CD4-positive, CD25-positive, alpha-beta regulatory T cell (primary cell): ENCODE data around the gene SUSD6. TPM values are rescaled to one million over a fixed set of nuclear protein-coding genes. Genes with fewer than 3 reads are reported as not detected.
A peak's percentile ranks its signal among the peaks of the same experiment; 100 is the strongest.

Experiments
- ATAC-seq, 2 donors: fragments of 150-1000 bp; cut with Tn5 transposase; one replicate each; pipeline ENCODE4 v1.10.0; 2021; ENCODE audit warnings: low read depth in 2 of 2, moderate number of reproducible peaks in 2 of 2, moderate library complexity in 1 of 2
- DNase-seq, 3 donors: peaks; one replicate each; pipeline versions ENCODE4 v3.0.0 to v3.0.0-alpha.2; 2012 to 2022; ENCODE audit warnings: mixed read lengths in 1 of 3
- H3K27ac ChIP-seq: one replicate; pipeline ENCODE4 v1.7.0; 2013; ENCODE audit warnings: mild to moderate bottlenecking, low read length; ENCODE audit not compliant: insufficient read depth, poor library complexity, severe bottlenecking
- H3K27me3 ChIP-seq: one replicate; pipeline ENCODE4 v1.7.0; 2013; ENCODE audit warnings: low read length; ENCODE audit not compliant: control insufficient read depth, insufficient read depth
- H3K36me3 ChIP-seq: one replicate; pipeline ENCODE4 v1.7.0; 2013; ENCODE audit warnings: mild to moderate bottlenecking, low read length, moderate library complexity; ENCODE audit not compliant: control insufficient read depth, insufficient read depth
- H3K4me1 ChIP-seq: 2 replicates; pipeline ENCODE4 v1.7.0; 2013; ENCODE audit warnings: mild to moderate bottlenecking, low read length; ENCODE audit not compliant: insufficient read depth, control insufficient read depth, poor library complexity, severe bottlenecking
- H3K4me3 ChIP-seq: one replicate; pipeline ENCODE4 v1.7.0; 2013; ENCODE audit warnings: low read depth, mild to moderate bottlenecking, low read length, moderate library complexity
- H3K9me3 ChIP-seq, 2 experiments: 1 replicate in 1 of 2; 2 replicates in 1 of 2; pipeline ENCODE4 v1.7.0; 2013; ENCODE audit warnings: low read length in 2 of 2, mild to moderate bottlenecking in 1 of 2, moderate library complexity in 1 of 2; ENCODE audit not compliant: control insufficient read depth in 2 of 2
- H3K27ac Mint-ChIP-seq, 3 donors: one replicate each; pipeline ENCODE4 v1.8.0; 2020 to 2022; ENCODE audit warnings: mild to moderate bottlenecking in 3 of 3, mixed read lengths in 3 of 3, moderate library complexity in 2 of 3
- H3K27me3 Mint-ChIP-seq: one replicate; pipeline ENCODE4 v1.8.0; 2022; ENCODE audit warnings: mild to moderate bottlenecking, mixed read lengths
- H3K36me3 Mint-ChIP-seq: one replicate; pipeline ENCODE4 v1.8.0; 2020; ENCODE audit warnings: mixed read lengths
- H3K4me1 Mint-ChIP-seq, 4 donors: one replicate each; pipeline ENCODE4 v1.8.0; 2020 to 2022; ENCODE audit warnings: mixed read lengths in 4 of 4, mild to moderate bottlenecking in 1 of 4
- H3K4me3 Mint-ChIP-seq, 4 donors: one replicate each; pipeline ENCODE4 v1.8.0; 2020 to 2022; ENCODE audit warnings: mild to moderate bottlenecking in 4 of 4, mixed read lengths in 4 of 4, moderate library complexity in 3 of 4
- H3K9me3 Mint-ChIP-seq, 7 donors: one replicate each; pipeline ENCODE4 v1.8.0; 2020 to 2022; ENCODE audit warnings: mixed read lengths in 7 of 7, mild to moderate bottlenecking in 3 of 7, moderate library complexity in 2 of 7
- polyA plus RNA-seq, 4 donors: library from polyadenylated mRNA; unstranded; fragments of 300-500 nt; fragmentation: Illumina TruSeq; gene quantifications; one replicate each; pipeline ENCODE4 v1.2.3, GENCODE V29; 2021
- total RNA-seq: library from RNA; stranded (reverse); gene quantifications from one replicate; pipeline ENCODE4 v1.2.3, GENCODE V29; 2022

Gene SUSD6
- total and polyA plus RNA-seq, 5 donors from 2014 or later, result 7.7 to 101 (median 9.6) TPM

DNA sequence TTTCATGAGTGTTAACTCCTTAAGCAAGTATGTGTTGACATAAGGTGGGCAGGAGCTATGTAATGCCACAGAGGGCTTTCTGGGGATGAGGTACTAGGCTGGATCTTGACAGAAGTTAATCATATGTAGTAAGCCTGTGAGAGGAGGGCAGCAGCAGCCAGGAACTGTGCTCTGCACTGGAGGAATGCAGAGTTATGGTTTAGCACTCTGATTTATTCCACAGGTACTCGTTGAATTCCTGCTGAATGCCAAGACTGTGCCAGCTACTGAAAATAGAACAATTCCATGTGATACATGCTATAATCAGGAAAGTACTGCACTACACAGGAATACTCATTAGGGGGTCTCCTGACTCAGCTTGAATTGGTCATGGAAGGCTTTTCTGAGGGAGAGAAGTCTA is 58.7 kb downstream of the SUSD6 start:
- H3K9me3 ChIP-seq, result no peaks in the 10 kb centered on the region
- no peak for ATAC-seq
- H3K36me3 ChIP-seq, result peaks cover 3% of the 10 kb centered on the region
- peaks cover 22% of the 10 kb centered on the region for H3K36me3 Mint-ChIP-seq
- peak overlapping the region; percentile 68 to 94 (median 91) for H3K27ac Mint-ChIP-seq
- no peak overlapping the region for H3K4me3 ChIP-seq
- no peaks in the 10 kb centered on the region for H3K27me3 ChIP-seq
- H3K4me1 Mint-ChIP-seq, result peaks cover 58 to 98% (median 88%) of the 10 kb centered on the region in 4 donors
- H3K4me3 Mint-ChIP-seq, result peak overlapping the region in 2 of 4 donors; percentile 19 to 77
- peaks cover 73% of the 10 kb centered on the region for H3K4me1 ChIP-seq
- DNase-seq, result no peak
- no peak overlapping the region for H3K27ac ChIP-seq
- peaks cover 0 to 6% (median 3%) of the 10 kb centered on the region in 7 donors for H3K9me3 Mint-ChIP-seq
- peaks cover 4% of the 10 kb centered on the region for H3K27me3 Mint-ChIP-seq

GRCh38 chr14:69671365-69672030 is 60.1 kb downstream of the SUSD6 start:
- peak overlapping the region in 1 of 4 donors; percentile 76 for H3K4me3 Mint-ChIP-seq
- H3K27me3 Mint-ChIP-seq, result peaks cover 4% of the 10 kb centered on the region
- peaks cover 17% of the 10 kb centered on the region for H3K36me3 Mint-ChIP-seq
- H3K9me3 Mint-ChIP-seq, result peaks cover 0 to 6% (median 3%) of the 10 kb centered on the region in 7 donors
- H3K4me3 ChIP-seq, result no peak overlapping the region
- H3K4me1 ChIP-seq, result peaks cover 87% of the 10 kb centered on the region
- H3K36me3 ChIP-seq, result peaks cover 3% of the 10 kb centered on the region
- no peak overlapping the region for H3K27ac ChIP-seq
- ATAC-seq (no peak), DNase-seq (no peak)
- H3K4me1 Mint-ChIP-seq, result peaks cover 60 to 98% (median 87%) of the 10 kb centered on the region in 4 donors
- peak overlapping the region; percentile 32 to 70 (median 57) for H3K27ac Mint-ChIP-seq
- H3K9me3 ChIP-seq, result no peaks in the 10 kb centered on the region
- H3K27me3 ChIP-seq, result no peaks in the 10 kb centered on the region

DNA sequence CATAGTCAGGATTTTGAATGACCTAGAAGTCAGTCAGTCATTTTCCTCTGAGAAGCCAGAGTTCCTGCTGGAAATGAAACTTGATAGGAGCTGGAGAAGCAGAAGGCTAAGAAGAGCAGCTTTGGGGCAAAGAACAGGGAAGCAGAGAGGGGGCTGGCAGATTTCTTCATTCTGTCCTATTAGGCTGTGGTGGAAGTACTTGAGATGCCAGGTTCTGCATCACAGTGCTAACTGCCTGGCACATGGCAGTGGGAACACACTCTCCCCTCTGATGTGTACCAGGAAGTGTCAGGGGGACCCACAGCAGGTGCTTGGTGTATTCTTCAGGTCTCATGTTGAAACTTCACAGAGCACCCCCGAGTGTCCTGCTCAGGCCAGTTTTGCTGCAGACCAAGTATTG is 61.0 kb downstream of the SUSD6 start:
- Histone ChIP-seq H3K4me1 (peaks cover 88% of the 10 kb centered on the region), H3K36me3 (peaks cover 3% of the 10 kb centered on the region), H3K27ac (peak overlapping the region; percentile 64), H3K27me3 (no peaks in the 10 kb centered on the region), H3K4me3 (no peak overlapping the region), H3K9me3 (no peaks in the 10 kb centered on the region)
- Mint-ChIP-seq H3K4me1 (peaks cover 59 to 98% (median 86%) of the 10 kb centered on the region in 4 donors), H3K36me3 (peaks cover 22% of the 10 kb centered on the region), H3K27ac (peak overlapping the region; percentile 57 to 94 (median 92)), H3K9me3 (peaks cover 0 to 5% (median 3%) of the 10 kb centered on the region in 7 donors), H3K27me3 (peaks cover 4% of the 10 kb centered on the region), H3K4me3 (peak overlapping the region in 1 of 4 donors; percentile 43)
- DNase-seq, result no peak
- no peak for ATAC-seq

- H3K27ac Mint-ChIP-seq, result peak overlapping the region; percentile 59 to 94 (median 92)
- peak overlapping the region; percentile 26 to 84 (median 52) for H3K4me3 Mint-ChIP-seq
- H3K27me3 Mint-ChIP-seq, result no peaks in the 10 kb centered on the region
- ATAC-seq (peak; percentile 54 to 66), DNase-seq (peak in 1 of 3 donors; percentile 80)
- H3K4me3 ChIP-seq, result peak overlapping the region; percentile 35
- H3K4me1 Mint-ChIP-seq, result peaks cover 53 to 97% (median 84%) of the 10 kb centered on the region in 4 donors
- H3K27me3 ChIP-seq, result no peaks in the 10 kb centered on the region
- no peaks in the 10 kb centered on the region for H3K9me3 ChIP-seq
- H3K27ac ChIP-seq, result peak overlapping the region; percentile 64
- peaks cover 0 to 3% (median 0%) of the 10 kb centered on the region in 7 donors for H3K9me3 Mint-ChIP-seq
- H3K36me3 Mint-ChIP-seq, result peaks cover 17% of the 10 kb centered on the region
- peaks cover 3% of the 10 kb centered on the region for H3K36me3 ChIP-seq
- peaks cover 84% of the 10 kb centered on the region for H3K4me1 ChIP-seq
Measured at GRCh38 chr14:69673104-69673503, 61.7 kb downstream of the SUSD6 start.

DNA sequence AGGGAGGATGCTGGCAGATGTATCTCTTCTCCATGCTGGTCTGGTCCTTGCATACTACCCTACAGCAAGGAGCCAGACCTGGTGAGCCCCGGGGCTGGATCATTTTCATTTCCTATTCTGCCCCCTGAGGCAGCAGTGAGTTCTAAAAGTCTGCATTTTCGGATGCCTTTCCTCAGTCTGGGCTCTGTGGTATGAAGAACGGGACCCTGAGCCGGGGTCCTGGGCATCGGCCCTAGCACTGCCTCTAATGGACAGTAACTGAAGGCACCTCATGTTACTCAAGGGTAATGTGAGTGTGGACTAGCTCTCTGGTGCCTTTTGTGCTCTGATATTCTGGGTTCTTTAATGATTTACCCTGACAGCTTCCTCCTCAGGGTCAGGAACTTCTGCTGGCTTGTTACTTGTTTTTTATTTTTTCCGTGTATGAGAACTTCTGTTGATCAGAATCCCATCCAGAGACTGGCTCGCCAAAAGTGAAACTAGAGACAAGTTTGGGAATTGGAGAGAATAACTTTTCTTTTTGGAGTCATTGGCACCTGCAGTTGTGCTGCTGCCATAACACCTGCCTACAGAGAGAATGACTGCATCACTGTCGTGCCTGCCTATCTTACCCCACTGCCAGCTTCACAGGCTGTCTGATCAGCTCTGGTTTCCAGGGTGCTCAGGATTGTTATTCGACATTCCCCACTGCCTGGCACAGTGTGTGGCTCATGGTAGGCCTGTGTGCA is 62.3 kb downstream of the SUSD6 start:
- Mint-ChIP-seq H3K4me1 (peaks cover 53 to 91% (median 79%) of the 10 kb centered on the region in 4 donors), H3K27me3 (no peaks in the 10 kb centered on the region), H3K27ac (peak overlapping the region; percentile 59 to 94 (median 92)), H3K9me3 (peaks cover 0 to 3% (median 0%) of the 10 kb centered on the region in 7 donors), H3K36me3 (peaks cover 17% of the 10 kb centered on the region), H3K4me3 (peak overlapping the region; percentile 34 to 84 (median 58))
- Histone ChIP-seq H3K36me3 (peaks cover 3% of the 10 kb centered on the region), H3K4me1 (peaks cover 78% of the 10 kb centered on the region), H3K27me3 (no peaks in the 10 kb centered on the region), H3K27ac (peak overlapping the region; percentile 64), H3K9me3 (no peaks in the 10 kb centered on the region), H3K4me3 (peak overlapping the region; percentile 35)
- peak; percentile 18 to 20 for ATAC-seq
- no peak for DNase-seq

GRCh38 chr14:69674546-69675244 is 63.3 kb downstream of the SUSD6 start:
- Histone ChIP-seq H3K4me1 (peaks cover 70% of the 10 kb centered on the region), H3K27ac (peak overlapping the region; percentile 53), H3K27me3 (no peaks in the 10 kb centered on the region), H3K4me3 (peak overlapping the region; percentile 35), H3K9me3 (no peaks in the 10 kb centered on the region), H3K36me3 (peaks cover 3% of the 10 kb centered on the region)
- Mint-ChIP-seq H3K4me3 (peak overlapping the region; percentile 34 to 69 (median 58)), H3K9me3 (no peaks in the 10 kb centered on the region), H3K27me3 (no peaks in the 10 kb centered on the region), H3K36me3 (peaks cover 13% of the 10 kb centered on the region), H3K4me1 (peaks cover 52 to 81% (median 72%) of the 10 kb centered on the region in 4 donors), H3K27ac (peak overlapping the region; percentile 59 to 93 (median 92))
- no peak for DNase-seq
- no peak for ATAC-seq

DNA sequence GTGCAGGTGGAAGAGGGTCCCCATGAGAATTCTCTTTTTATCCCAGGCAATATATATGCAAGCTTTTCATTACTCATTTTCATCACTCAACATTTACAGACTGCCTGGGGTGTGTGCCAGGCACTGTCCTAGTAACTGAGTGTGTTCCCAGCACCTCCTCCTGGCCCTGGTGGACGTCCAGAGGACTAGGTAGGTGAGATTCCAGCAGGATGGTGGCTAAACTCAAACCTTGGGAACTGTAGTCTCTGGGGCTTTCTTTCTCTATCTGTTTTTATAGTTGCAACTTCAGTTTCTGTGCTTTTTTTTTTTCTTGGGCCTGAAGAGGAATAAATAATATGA is 63.8 kb downstream of the SUSD6 start:
- Mint-ChIP-seq H3K4me3 (peak overlapping the region; percentile 34 to 68 (median 48)), H3K9me3 (no peaks in the 10 kb centered on the region), H3K36me3 (peaks cover 13% of the 10 kb centered on the region), H3K27ac (peak overlapping the region; percentile 59 to 93 (median 92)), H3K27me3 (no peaks in the 10 kb centered on the region), H3K4me1 (peaks cover 49 to 81% (median 68%) of the 10 kb centered on the region in 4 donors)
- Histone ChIP-seq H3K4me3 (peak overlapping the region; percentile 35), H3K9me3 (no peaks in the 10 kb centered on the region), H3K27ac (peak overlapping the region; percentile 53), H3K36me3 (peaks cover 2% of the 10 kb centered on the region), H3K27me3 (no peaks in the 10 kb centered on the region), H3K4me1 (peaks cover 66% of the 10 kb centered on the region)
- ATAC-seq, result no peak
- no peak for DNase-seq
